ENCODE data around the gene CPT1A.

DNA sequence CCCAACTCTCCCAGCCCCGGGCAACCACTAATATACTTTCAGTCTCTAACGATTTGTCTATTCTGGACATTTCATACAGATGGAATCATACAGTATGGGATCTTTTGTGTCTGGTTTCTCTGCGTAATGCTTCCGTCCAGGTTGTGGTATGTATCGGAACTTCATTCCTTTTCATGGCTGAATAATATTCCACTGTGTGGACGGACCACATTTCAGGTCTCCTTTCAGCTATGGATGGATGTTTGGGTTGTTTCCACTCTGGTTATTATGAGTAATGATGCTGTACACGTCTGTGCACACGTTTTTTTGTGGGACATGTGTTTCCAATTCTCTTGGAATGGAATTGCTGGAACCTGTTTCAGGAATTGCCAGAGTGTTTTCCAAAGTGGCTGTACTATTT, 17.4 kb upstream of the CPT1A start:
- TF ChIP-seq POLR2A (IDR thresholded peaks at IDR 0.05) = no peak
- TF ChIP-seq, protein P1, sequence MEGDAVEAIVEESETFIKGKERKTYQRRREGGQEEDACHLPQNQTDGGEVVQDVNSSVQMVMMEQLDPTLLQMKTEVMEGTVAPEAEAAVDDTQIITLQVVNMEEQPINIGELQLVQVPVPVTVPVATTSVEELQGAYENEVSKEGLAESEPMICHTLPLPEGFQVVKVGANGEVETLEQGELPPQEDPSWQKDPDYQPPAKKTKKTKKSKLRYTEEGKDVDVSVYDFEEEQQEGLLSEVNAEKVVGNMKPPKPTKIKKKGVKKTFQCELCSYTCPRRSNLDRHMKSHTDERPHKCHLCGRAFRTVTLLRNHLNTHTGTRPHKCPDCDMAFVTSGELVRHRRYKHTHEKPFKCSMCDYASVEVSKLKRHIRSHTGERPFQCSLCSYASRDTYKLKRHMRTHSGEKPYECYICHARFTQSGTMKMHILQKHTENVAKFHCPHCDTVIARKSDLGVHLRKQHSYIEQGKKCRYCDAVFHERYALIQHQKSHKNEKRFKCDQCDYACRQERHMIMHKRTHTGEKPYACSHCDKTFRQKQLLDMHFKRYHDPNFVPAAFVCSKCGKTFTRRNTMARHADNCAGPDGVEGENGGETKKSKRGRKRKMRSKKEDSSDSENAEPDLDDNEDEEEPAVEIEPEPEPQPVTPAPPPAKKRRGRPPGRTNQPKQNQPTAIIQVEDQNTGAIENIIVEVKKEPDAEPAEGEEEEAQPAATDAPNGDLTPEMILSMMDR (IDR thresholded peaks at IDR 0.05) = no peak
- TF ChIP-seq POLR2AphosphoS5 (IDR thresholded peaks at IDR 0.05) = no peak

Measured in prostate gland (tissue), 2 donors.